HG02759 (cell line): Measurements from ENCODE around the gene TK1.
"Not testable (repeated sequence)": the region's sequence is repeated elsewhere in the genome, so short reads cannot be mapped to it uniquely, and the experiment has no call there.

Experiments
- ATAC-seq: cut with Tn5 transposase; IDR thresholded peaks from one replicate; pipeline ENCODE4 v1.9.1; 2021; ENCODE audit warnings: mild to moderate bottlenecking, moderate library complexity; ENCODE audit not compliant: unreplicated experiment

Gene TK1

DNA sequence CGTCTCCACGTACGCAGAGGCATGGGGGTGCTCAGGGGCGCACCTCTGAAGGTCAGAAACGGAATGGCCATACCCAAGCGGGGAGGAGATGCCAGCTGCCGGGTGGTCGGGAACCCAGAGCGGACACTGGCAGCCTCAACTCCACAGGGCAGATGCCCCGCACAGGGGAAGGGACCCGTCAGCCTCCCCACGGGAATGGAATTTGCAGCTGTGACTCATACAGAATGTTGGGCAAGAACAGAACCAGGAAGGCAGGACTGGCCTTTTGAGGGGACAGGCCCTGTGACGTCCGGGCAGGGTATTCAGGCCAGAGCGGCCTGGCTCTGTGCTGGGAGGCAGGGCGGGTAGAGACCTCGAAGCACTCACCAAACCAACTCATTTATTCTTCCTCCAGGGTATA is 7.5 kb downstream of the TK1 start:
- ATAC-seq = no peak

DNA sequence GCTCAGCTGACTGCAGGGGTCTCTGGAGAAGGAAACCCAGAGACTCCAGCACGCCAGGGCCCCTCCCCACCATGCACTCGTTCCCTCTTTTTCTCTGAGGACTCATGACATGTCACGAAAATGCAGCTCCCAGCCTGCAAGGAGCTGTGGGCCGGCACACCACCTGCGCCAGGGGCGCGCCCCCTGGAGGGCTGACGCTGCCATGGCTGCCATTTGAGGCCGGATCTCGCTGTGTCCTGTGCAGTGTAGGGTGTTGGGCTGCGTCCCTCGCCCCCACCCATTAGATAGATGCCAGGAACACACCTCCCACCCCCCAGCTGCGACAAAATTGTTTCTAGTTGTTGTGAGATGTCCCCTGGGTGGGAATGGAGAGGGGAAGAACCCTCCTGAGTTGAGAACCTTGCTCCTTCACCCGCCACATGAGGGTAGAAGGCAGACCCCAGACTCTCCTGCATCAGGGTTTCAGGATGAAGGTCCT is 10.3 kb downstream of the TK1 start:
- ATAC-seq = no peak

DNA sequence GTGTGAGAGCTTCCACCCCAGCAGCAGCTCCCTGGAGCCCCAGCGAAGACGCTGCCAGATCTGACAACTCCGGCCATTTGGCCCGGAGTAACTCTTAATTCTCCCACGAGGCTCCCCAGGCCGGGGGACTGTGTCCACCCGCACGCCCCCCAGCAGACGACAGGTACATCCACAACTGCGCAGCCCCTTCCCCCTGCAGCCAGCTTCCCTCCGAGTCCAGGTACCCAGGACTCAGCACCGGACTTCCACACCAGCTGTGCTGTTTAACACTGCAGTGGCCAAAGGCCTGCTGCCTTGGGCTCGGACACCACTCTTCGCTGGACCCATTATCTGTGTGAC is 11.2 kb downstream of the TK1 start:
- ATAC-seq = no peak

DNA sequence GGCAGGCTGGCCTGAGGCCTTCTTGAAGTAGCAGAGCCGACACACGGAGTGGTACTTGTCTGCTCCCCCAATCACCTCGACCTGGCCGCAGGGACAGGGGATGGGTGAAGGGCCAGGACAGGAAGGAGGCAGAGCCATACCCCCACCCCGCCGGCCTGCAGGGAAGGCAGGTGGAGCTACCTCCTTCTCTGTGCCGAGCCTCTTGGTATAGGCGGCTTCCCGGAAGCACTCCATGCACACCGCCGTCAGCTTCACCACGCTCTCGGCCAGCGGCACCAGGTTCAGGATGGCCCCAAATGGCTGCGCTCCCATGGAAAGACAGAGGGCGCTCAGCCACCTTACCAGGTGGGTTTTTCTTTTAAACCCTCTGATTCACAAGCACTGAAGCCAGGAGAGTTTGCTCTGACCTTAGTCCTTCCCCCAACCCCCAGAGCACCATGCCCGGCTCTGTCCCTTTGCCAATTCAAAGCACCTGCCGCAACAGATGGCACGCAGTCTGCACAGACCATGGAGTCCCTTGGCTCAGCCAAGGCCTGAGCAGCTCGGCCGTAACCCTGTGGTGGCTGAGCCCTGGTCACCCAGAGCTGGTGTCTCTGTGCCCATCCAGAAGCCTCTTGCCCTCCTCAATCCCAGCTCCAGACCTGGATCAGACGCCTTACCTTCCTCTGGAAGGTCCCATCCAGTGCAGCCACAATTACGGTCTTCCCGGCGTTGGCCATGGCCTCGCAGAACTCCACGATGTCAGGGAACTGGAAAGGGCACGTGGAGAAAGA is 11.8 kb downstream of the TK1 start:
- no peak for ATAC-seq

DNA sequence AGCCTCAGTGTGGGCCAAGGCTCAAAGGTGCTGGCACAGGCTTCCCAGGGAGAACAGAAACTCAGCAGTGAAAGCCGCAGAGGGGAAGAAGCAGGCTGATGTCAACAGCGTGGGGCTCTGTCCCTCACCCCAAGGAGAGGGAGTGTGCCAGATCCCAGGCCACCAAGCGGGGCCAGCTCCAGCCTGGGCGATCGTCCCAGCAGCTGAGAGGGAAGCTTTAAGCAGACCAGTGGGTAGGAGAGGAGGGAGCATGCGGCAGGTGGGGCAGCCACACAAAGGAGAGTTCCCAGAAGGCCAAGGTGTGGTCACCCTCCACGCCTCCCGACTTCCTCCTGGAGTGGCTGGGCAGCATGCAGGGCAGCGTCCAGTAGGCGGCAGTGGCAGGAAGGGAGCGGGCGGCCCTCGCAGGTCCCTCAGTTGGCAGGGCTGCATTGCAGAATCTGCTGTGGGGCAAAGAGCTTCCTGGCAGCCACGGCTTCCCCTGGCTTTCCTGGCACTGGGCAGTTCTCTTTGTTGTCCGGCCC is 12.4 kb downstream of the TK1 start:
- ATAC-seq = no peak

DNA sequence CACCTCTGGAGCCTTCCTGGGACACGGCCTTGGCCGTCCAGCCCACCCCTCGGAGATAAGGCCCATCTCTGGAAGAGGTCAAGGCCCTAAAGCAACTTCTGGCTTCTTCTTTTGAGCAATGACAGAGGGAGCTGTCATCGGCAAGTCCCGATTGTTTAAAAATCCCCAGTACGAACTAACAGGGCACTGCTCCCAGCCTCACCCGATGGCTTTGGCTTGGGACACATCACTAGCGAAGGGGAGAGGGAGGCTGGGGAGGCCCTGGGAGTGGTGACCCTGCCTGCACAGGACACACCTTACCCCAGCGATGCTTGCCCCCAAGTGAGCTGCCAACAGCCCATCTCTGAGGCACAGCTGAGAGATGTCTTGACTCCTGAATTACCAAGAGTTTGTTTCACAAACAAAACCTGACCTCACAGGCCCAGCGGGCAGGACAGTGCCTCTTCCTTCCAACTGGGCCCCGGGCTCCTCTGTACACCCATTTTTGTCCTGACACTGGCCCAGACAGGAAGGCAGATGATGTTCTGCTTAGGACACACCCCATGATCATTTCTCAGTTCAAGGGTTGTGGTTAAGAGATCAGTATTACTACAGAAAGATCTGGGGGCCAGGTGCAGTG is 13.6 kb downstream of the TK1 start:
- no peak for ATAC-seq

DNA sequence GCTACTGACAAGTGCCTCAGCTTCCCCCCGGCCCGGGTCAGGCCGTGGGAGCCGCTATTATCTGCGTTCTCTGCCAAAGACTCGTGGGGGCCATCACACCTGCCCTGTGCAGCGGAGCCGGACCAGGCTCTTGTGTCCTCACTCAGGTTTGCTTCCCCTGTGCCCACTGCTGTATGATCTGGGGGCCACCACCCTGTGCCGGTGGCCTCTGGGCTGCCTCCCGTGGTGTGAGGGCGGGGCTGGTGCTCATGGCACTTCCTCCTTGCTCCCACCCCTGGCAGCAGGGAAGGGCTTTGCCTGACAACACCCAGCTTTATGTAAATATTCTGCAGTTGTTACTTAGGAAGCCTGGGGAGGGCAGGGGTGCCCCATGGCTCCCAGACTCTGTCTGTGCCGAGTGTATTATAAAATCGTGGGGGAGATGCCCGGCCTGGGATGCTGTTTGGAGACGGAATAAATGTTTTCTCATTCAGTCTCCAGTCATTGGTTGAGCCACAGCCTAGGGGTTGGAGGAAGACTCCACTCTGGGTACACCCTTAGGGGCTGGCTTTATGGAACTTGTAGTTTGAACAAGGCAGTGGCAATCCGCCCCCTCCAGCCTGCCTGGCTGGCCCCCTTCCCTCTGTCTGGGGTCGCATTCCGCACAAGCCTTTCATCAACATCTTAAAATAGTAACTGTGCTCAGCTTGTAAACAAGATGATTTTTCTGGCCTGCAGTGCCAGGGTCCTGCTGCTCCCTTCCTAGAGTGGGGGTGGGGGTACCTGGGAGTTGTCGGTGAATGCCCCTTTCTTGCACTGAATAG is 14.4 kb downstream of the TK1 start:
- ATAC-seq = no peak

DNA sequence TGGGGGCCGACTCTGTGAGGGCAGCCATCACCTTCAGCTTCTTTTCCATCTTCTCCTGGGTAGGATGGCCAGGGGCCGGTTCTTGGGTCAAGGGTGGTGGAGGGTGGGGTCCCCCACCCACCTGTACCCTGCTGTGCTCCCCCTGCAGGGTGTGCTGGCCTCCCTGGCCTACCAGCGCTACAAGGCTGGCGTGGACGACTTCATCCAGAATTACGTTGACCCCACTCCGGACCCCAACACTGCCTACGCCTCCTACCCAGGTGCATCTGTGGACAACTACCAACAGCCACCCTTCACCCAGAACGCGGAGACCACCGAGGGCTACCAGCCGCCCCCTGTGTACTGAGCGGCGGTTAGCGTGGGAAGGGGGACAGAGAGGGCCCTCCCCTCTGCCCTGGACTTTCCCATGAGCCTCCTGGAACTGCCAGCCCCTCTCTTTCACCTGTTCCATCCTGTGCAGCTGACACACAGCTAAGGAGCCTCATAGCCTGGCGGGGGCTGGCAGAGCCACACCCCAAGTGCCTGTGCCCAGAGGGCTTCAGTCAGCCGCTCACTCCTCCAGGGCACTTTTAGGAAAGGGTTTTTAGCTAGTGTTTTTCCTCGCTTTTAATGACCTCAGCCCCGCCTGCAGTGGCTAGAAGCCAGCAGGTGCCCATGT is 15.1 kb downstream of the TK1 start:
- not testable (repeated sequence) for ATAC-seq

DNA sequence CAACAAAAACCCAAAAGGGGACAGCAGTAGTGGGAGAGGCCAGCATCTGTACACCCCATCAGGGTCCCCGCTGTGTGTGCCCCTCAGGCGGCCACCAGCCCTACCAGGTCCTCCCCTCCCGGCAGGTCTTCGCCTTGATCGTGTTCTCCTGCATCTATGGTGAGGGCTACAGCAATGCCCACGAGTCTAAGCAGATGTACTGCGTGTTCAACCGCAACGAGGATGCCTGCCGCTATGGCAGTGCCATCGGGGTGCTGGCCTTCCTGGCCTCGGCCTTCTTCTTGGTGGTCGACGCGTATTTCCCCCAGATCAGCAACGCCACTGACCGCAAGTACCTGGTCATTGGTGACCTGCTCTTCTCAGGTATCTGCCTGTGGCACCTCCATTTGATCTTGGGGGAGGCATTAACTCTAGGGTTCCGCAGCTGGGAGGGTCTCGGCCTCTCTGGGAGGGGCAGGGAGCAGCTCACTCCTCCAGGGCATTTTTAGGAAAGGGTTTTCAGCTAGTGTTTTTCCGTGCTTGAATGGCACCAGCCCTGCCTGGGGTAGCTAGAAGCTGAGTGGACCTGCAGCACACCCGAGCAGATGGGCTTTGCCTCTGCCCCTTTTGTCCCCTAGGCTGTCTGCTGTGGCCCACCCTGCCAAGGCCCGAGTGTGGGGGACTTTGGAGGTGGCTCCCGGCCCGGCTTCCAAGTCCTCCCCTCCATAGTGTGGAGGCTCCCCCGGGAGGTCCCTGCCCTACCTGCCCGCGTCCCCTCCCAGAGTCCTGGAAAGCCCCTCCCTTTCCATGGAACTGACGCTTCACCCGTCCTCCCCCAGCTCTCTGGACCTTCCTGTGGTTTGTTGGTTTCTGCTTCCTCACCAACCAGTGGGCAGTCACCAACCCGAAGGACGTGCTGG is 15.9 kb downstream of the TK1 start:
- ATAC-seq = no peak

DNA sequence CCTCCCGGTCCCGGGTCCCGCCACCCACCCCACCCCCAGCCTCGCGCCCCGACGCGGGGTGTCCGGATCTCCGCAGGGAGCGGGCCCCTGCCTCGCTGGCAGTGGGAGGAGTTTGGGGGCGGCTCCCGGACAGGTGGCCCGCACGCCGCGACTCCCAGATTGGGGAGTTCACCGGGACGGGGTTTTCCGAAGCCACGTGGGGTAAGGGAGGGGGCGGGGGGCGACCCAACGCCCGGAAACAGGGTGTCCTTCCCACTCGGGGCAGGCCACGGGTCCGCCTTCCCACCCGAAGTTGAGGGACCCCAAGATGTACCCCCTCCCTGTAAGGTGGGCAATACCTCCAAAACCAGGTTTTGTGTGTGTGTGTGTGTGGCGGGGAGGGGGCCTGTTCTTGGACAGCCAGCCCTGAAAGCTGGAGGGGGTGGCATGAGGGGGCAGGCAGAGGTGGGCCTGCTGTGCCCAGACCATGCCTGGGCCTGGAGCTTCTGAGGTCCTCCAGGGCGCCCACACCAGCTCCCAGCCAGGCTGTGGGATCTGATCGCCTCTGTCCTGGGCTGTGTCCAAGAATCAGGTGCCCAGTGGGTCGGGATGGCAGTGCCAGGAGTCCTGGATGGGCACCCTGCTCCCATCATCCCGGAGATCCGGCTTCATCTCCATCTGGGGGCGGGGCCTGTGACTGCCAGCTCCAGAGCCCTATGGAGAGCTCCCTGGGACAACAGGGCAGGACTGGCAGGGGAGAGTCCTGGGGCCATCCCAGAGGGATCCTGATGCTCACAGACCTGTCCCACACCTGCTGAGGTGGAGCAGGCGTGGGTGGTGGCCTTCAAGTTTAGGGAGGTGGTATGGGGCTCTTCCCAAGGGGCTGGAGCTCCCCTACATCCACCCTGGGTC is 17.7 kb downstream of the TK1 start:
- peak; percentile 32 for ATAC-seq

DNA sequence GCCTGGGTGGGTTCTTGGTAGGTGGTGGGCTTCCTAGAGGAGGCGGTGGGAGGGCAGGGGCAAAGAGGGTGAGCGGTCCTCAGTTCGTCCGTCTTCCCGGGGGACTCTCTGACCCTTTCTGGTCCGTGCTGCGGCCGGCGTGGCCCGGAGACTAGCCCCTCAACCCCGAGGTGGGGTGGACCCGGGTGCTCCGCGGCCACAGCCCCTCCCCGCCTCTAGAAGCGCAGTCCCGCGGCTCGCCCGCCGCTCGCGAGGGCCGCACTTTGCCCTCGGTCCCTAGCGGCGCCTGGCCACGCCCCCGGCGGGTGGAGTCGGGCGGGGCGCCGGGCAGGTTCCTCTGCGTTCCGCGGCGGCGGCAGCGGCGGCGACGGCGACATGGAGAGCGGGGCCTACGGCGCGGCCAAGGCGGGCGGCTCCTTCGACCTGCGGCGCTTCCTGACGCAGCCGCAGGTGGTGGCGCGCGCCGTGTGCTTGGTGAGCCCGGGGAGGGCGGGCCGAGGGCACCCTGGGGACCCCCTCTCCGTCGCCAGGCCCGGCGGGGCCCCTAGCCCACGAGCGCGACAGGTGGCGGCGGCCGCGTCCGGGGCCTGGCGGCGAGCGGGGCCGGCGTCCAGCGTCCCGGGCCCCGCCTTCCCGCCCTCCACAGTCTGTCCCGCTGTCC is 18.5 kb downstream of the TK1 start, which contains the start of gene SYNGR2:
Gene SYNGR2 (plus strand): TSS at position 340 of the 661 bp plus-strand sequence. CDS start 36 bp downstream, at position 376.
- ATAC-seq = peak; percentile 68

DNA sequence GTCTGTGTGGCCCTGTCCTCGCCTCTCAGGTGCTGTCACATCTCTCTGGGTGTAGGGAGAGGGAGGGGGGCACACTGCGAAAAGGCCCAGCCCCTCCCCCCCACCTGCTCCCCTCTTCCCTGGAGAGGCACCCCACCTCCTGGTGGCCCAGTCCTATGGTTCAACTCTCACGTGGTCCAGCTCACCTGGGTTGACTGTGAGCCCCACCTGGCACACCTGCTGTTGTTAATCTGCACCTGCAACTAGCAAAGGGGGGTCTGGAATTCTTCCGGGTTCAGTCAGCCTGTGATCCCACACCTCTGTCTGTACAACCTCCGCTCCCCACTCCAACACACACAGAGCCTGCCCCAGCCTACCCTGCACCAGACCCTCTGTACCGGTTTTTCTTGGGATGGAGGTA is 20.4 kb downstream of the TK1 start:
- ATAC-seq = no peak

DNA sequence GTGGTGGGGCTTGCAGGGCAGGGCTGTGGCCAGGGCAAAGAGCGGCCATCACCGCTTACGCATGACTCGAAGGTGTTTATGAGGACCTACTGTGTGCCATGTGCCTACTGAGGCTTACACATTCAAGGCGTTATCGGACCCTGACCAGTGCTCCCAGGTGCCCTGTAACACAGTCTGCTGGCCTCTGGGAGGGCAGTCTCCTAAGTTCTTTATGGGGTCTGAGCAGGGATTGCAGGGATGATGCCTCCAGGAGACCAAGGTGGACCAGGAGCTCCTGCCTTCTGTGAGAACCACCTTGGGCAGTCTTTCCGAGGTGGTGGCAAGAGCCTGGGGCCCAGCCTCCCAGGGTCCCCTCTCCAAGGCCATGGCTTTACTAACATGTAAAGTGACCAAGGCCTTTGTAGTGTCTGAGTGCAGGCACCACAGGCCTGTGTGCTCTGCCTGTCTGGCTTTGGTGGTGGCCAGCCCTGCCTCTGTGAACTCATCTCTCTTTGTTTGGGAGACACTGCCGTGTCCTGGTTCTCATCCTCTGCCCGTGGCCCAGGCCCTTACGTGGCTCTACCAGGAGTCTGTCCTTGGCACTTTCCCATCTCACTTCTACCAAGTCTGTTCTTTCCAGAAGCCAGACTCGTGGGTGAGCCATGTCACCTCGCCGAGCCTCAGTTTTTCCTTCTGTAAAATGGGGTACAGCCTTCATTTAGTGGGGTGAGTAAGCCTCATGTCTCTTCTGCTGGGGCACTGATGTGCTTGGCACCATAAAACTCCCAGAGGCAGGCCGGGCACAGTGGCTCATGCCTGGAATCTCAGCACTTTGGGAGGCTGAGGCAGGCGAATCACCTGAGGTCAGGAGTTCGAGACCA is 21.9 kb downstream of the TK1 start:
- ATAC-seq = no peak

DNA sequence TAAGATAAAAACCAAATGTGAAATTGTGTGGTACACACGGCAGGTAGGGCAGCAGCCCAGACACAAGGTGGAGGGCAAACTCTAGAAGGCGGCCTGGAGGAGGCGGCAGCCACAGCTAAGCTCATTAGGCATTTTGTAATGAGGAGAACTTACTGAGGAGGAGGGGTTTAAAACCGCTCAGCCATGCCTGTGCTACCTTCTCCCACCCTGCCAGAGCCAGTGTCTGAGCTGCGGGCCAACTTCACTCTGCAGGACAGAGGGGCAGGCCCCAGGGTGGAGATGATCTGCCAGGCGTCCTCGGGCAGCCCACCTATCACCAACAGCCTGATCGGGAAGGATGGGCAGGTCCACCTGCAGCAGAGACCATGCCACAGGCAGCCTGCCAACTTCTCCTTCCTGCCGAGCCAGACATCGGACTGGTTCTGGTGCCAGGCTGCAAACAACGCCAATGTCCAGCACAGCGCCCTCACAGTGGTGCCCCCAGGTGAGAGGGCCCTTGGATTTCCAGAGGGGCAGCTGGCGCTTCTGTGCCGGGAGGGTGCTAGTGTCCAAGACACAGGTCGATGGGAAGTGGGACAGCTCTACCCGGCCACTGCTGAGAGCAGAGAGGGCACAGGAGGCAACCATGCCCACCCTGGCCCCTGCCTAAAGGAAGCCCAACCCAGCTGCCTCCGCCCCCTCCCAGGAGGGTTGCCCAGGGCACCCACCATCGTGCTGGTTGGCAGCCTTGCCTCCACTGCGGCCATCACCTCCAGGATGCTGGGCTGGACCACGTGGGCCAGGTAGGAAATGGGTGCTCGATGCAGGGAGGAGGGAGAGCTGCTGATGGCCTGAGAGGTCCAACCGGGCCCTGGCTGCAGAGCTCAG is 22.7 kb downstream of the TK1 start:
- no peak for ATAC-seq

DNA sequence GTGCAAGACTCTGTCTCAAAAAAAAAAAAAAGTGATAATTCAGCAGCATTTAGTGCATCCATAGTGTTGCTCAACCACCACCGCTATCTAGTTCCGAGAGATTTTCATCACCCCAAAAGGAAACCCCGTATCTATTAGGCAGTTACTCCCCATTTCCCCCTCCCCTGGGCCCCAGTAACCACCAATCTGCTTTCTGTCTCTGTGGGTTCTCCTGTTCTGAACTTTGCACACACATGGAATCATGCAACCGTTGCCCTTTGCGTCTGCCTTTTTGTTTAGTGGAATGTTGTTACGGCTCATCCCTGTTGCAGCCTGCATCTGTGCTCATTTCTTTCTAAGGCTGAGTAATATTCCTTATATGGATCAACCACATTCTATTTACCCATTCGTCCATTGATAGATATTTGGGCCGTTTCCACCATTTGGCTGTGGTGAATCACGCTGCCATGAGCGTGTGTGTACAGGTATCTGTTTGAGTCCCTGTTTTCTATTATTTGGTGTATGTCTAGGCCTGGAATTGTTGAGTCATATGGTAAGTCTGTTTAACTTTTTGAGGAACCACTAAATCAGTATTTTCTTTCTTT is 27.2 kb downstream of the TK1 start:
- ATAC-seq = peak; percentile 48
